PC-3 (cell line): ENCODE measurements around the gene RER1. TPM values are rescaled to one million over a fixed set of nuclear protein-coding genes. Genes with fewer than 3 reads are reported as not detected.

Source experiments
- ATAC-seq: fragments of 200-7000 bp; cut with Tn5 transposase; 2 replicates; pipeline ENCODE4 v1.9.1; 2020; ENCODE audit warnings: mild to moderate bottlenecking, moderate library complexity
- BruUV-seq: library from RNA; stranded (reverse); fragments of 400-500 nt; replicated peaks from 2 replicates; lab custom pipeline; 2021; lab: Mats Ljungman, UMichigan
- CTCF ChIA-PET: fragments of 300-600 bp; sonication (Branson Sonifier 250); formaldehyde crosslinking; loops from one replicate; lab custom pipeline; 2022; ENCODE audit warnings: antibody characterized with exemption; lab: Charles Lee
- POLR2A ChIA-PET: fragments of 300-600 bp; sonication (Branson Sonifier 250); formaldehyde crosslinking; loops from one replicate; lab custom pipeline; 2022; ENCODE audit warnings: antibody characterized with exemption; ENCODE audit not compliant: unreplicated experiment; lab: Charles Lee
- DNase-seq: peaks from one replicate; pipeline ENCODE4 v3.0.0-alpha.2; 2015
- H2AFZ ChIP-seq: fragments of 300-600 bp; sonication (generic); 2 replicates; pipeline ENCODE4 v1.6.0; 2016; ENCODE audit warnings: antibody characterized with exemption, low read length
- H3F3A ChIP-seq: fragments of 300-600 bp; sonication (generic); one replicate; pipeline ENCODE4 v1.6.0; 2017; ENCODE audit warnings: antibody characterized with exemption, low read length, control low read depth, mild to moderate bottlenecking; ENCODE audit not compliant: unreplicated experiment
- H3K27ac ChIP-seq: fragments of 300-600 bp; sonication (generic); 2 replicates; pipeline ENCODE4 v1.5.1; 2016; ENCODE audit warnings: mild to moderate bottlenecking, low read length
- H3K27me3 ChIP-seq: fragments of 300-600 bp; sonication (generic); 2 replicates; pipeline ENCODE4 v1.6.1; 2016; ENCODE audit warnings: low read length, mixed read lengths
- H3K36me3 ChIP-seq: fragments of 300-600 bp; sonication (generic); 2 replicates; pipeline ENCODE4 v1.6.1; 2016; ENCODE audit warnings: low read depth, mixed run types, low read length, mixed read lengths
- H3K4me1 ChIP-seq: fragments of 300-600 bp; sonication (generic); 2 replicates; pipeline ENCODE4 v1.5.1; 2016; ENCODE audit warnings: low read length; ENCODE audit not compliant: insufficient read depth
- H3K4me2 ChIP-seq: fragments of 300-600 bp; sonication (generic); 2 replicates; pipeline ENCODE4 v1.6.0; 2016; ENCODE audit warnings: low read length
- H3K4me3 ChIP-seq: fragments of 300-600 bp; sonication (generic); 2 replicates; pipeline ENCODE4 v1.5.1; 2016; ENCODE audit warnings: mild to moderate bottlenecking, low read length, mixed read lengths
- H3K79me2 ChIP-seq: fragments of 300-600 bp; sonication (generic); 2 replicates; pipeline ENCODE4 v1.6.1; 2017; ENCODE audit warnings: low read length, mixed read lengths
- H3K9ac ChIP-seq: fragments of 300-600 bp; sonication (generic); 2 replicates; pipeline ENCODE4 v1.6.0; 2016; ENCODE audit warnings: mild to moderate bottlenecking, low read length
- H3K9me2 ChIP-seq: fragments of 300-600 bp; sonication (generic); replicated peaks from 2 replicates; pipeline ENCODE4 v1.6.1; 2016; ENCODE audit warnings: mixed run types, low read length, mixed read lengths
- H3K9me3 ChIP-seq: fragments of 300-600 bp; sonication (generic); 2 replicates; pipeline ENCODE4 v1.6.1; 2016; ENCODE audit warnings: low read length, mixed read lengths
- H4K20me1 ChIP-seq: fragments of 300-600 bp; sonication (generic); 2 replicates; pipeline ENCODE4 v1.6.1; 2016; ENCODE audit warnings: low read length, mixed read lengths
- EZH2 ChIP-seq: fragments of 300-600 bp; sonication (generic); IDR thresholded peaks from one replicate; pipeline ENCODE4 v1.6.1; 2017; ENCODE audit warnings: antibody characterized with exemption, mild to moderate bottlenecking, low read length; ENCODE audit not compliant: unreplicated experiment
- EZH2phosphoT487 ChIP-seq: fragments of 300-600 bp; sonication (generic); IDR thresholded peaks from 2 replicates; pipeline ENCODE4 v1.6.1; 2018; ENCODE audit warnings: mild to moderate bottlenecking, antibody characterized with exemption, low read length, borderline replicate concordance
- intact Hi-C: fragments of 100-400 bp; cut with micrococcal nuclease; formaldehyde crosslinking; loops from 2 replicates; pipeline ENCODE4 v1.9.0; 2023
- total RNA-seq: library from RNA; depleted of rRNA; stranded (reverse); fragments of >200 nt; gene quantifications from 2 replicates; pipeline ENCODE4 v1.2.3, GENCODE V29; 2014
- TF ChIP-seq, protein P1 (sequence below): fragments of 300-600 bp; sonication (generic); conservative IDR thresholded peaks from 2 replicates; pipeline ENCODE4 v1.5.1; 2017; ENCODE audit warnings: antibody characterized with exemption, low read depth, mild to moderate bottlenecking, low read length

Gene RER1
- total RNA-seq, 1 experiment from 2014 or later, result 160 TPM

DNA sequence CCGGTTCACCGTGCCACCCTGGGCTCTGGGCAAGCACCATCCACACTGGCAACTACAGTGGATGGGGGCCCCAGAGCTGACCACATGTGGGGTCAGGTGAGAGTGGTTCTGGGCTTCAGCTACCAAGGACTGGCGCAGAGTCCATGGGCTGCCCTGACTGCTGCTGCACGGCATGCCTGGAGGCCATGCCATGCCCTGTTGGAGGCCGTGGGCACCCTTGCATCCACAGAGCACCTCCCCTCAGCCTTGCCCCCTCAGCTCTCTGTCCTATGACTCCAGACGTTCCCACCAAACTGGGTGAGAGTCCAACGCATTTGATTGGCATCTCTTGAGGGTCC is 15.7 kb upstream of the RER1 start:
- Histone ChIP-seq H3K27me3 (no peaks in the 10 kb centered on the region), H3K4me2 (no peak overlapping the region), H3K9ac (no peak overlapping the region), H3K4me1 (peaks cover 12% of the 10 kb centered on the region), H3K4me3 (no peak overlapping the region), H3F3A (no peaks in the 10 kb centered on the region), H4K20me1 (no peaks in the 10 kb centered on the region), H3K79me2 (no peaks in the 10 kb centered on the region), H3K36me3 (no peaks in the 10 kb centered on the region), H3K9me2 (no peaks in the 10 kb centered on the region), H2AFZ (no peak overlapping the region), H3K27ac (no peak overlapping the region), H3K9me3 (no peaks in the 10 kb centered on the region)
- BruUV-seq, result no TSS peak
- intact Hi-C loops, result no loop called here
- TF ChIP-seq, protein P1, sequence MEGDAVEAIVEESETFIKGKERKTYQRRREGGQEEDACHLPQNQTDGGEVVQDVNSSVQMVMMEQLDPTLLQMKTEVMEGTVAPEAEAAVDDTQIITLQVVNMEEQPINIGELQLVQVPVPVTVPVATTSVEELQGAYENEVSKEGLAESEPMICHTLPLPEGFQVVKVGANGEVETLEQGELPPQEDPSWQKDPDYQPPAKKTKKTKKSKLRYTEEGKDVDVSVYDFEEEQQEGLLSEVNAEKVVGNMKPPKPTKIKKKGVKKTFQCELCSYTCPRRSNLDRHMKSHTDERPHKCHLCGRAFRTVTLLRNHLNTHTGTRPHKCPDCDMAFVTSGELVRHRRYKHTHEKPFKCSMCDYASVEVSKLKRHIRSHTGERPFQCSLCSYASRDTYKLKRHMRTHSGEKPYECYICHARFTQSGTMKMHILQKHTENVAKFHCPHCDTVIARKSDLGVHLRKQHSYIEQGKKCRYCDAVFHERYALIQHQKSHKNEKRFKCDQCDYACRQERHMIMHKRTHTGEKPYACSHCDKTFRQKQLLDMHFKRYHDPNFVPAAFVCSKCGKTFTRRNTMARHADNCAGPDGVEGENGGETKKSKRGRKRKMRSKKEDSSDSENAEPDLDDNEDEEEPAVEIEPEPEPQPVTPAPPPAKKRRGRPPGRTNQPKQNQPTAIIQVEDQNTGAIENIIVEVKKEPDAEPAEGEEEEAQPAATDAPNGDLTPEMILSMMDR, result no peak
- no peak for TF ChIP-seq EZH2phosphoT487
- TF ChIP-seq EZH2, result no peak
- CTCF ChIA-PET, result no interaction called here
- POLR2A ChIA-PET, result no interaction called here
- DNase-seq, result no peak
- no peak for ATAC-seq

DNA sequence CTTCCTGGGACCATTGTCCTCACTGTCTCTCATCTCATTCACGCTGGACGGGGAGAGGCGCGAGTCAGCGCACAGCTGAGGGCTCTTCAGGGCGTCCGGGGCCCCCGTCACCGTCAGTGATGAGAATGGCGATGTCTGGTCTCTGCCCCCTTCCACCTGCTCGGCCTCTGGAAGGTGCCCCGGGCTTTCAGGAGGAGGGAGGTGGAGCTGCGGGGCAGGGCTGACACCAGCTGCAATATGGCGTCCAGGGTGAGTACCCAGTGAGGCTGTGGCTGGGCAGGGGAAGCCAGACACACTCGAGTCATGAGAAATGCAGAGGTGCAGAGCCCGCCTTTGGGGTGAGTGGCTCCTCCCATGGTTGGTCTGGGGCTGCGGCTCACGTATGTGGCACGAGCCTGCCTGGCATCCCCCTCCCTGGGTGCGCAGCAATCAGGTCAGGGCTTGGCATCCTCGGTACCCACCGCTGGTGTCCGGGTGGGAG is 15.3 kb upstream of the RER1 start:
- Histone ChIP-seq H3K4me3 (no peak overlapping the region), H3K9me2 (no peaks in the 10 kb centered on the region), H3K9me3 (no peaks in the 10 kb centered on the region), H3K9ac (no peak overlapping the region), H3K4me1 (peaks cover 12% of the 10 kb centered on the region), H2AFZ (no peak overlapping the region), H3K27ac (no peak overlapping the region), H3K4me2 (no peak overlapping the region), H3K79me2 (no peaks in the 10 kb centered on the region), H3F3A (no peaks in the 10 kb centered on the region), H4K20me1 (no peaks in the 10 kb centered on the region), H3K27me3 (no peaks in the 10 kb centered on the region), H3K36me3 (no peaks in the 10 kb centered on the region)
- TF ChIP-seq EZH2 (no peak), EZH2phosphoT487 (no peak)
- TF ChIP-seq, protein P1, result no peak
- ATAC-seq (no peak), DNase-seq (no peak)
- intact Hi-C loops, result no loop called here
- CTCF ChIA-PET, result no interaction called here
- BruUV-seq, result no TSS peak
- POLR2A ChIA-PET, result no interaction called here

DNA sequence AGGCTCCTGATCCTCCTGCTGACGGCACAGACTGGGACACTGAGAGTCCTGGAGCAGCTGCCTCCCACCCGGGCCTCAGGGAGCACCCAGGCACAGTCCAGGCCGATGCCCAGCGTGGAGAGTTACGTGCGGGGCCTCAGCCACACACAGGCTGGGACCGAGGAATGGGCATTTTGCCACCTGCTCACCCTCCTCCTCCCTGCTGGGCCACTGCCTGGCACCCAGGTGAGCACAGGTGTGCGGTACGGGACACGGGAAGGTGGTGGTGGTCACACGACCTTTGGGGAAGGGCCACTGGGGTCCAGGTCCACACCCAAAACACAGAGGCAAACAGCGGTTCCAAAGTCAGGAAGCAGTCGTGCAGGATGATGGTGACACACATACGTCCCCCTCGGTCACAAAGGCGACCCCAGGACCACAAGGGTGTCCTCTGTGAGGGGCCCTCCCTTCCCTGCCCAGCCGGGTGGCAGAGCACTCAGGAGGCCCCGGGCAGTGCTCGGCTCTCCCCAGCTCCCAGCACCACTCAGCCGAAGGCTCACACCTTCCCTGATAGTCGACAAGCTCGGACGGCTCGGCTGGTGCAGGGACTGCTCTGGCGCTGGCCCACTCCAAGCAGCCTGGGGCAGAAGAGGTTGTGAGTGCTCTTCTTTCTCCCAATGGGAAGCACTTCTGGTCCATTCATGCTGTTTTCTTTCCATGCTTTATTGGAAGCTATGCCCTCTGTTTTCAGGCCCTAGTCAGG is 14.5 kb upstream of the RER1 start:
- H3K4me1 ChIP-seq, result peaks cover 12% of the 10 kb centered on the region
- no peaks in the 10 kb centered on the region for H3K9me2 ChIP-seq
- no peaks in the 10 kb centered on the region for H3K79me2 ChIP-seq
- H3K9ac ChIP-seq, result no peak overlapping the region
- H3K36me3 ChIP-seq, result no peaks in the 10 kb centered on the region
- no peaks in the 10 kb centered on the region for H3F3A ChIP-seq
- POLR2A ChIA-PET, result no interaction called here
- no peaks in the 10 kb centered on the region for H3K9me3 ChIP-seq
- no peak overlapping the region for H2AFZ ChIP-seq
- intact Hi-C loops, result no loop called here
- DNase-seq, result no peak
- CTCF ChIA-PET, result no interaction called here
- H3K27ac ChIP-seq, result no peak overlapping the region
- no peak for ATAC-seq
- no peaks in the 10 kb centered on the region for H3K27me3 ChIP-seq
- no peak overlapping the region for H3K4me3 ChIP-seq
- H3K4me2 ChIP-seq, result no peak overlapping the region
- TF ChIP-seq, protein P1, result no peak
- TF ChIP-seq EZH2phosphoT487, result no peak
- TF ChIP-seq EZH2, result no peak
- no TSS peak for BruUV-seq
- no peaks in the 10 kb centered on the region for H4K20me1 ChIP-seq
